ENCODE data around the gene EXT2. TPM values are rescaled to one million over a fixed set of nuclear protein-coding genes. Genes with fewer than 3 reads are reported as not detected.

EXT2 gene
- total and polyA plus RNA-seq, 2 of the 13 experiments (the other 11 are each of a cell fraction or from before 2014, with no cell fraction given), result 61.5 to 68.7 TPM

GRCh38 chr11:44275241-44275640, 179.8 kb downstream of the EXT2 start:
- BruUV-seq (replicated peaks), result no TSS peak
- Histone ChIP-seq H3K27ac (ENCODE audit: extremely low read length, insufficient read depth, low read length) (no peak overlapping the region), H3K4me1 (ENCODE audit: insufficient read depth, low read length) (no peaks in the 10 kb centered on the region), H3K27me3 (ENCODE audit: control insufficient read depth in 1 of 2, insufficient read depth in 2 of 2, low read length in 2 of 2) (peaks cover 1 to 8% of the 10 kb centered on the region in 2 experiments; a peak in 2 of 5 replicates), H3K79me2 (ENCODE audit: insufficient read depth, low read length) (no peaks in the 10 kb centered on the region), H3K9ac (ENCODE audit: insufficient read depth, low read depth, low read length) (no peak overlapping the region), H3K9me3 (ENCODE audit: low read length) (peaks cover 5% of the 10 kb centered on the region), H3K4me3 (replicated peaks in 1 of 3; ENCODE audit: insufficient read depth in 1 of 3, low read depth in 2 of 3, low read length in 3 of 3) (no peak overlapping the region), H2AFZ (ENCODE audit: low read length) (no peak overlapping the region), H3K4me2 (ENCODE audit: low read depth, low read length) (no peak overlapping the region), H4K20me1 (ENCODE audit: insufficient read depth, low read length) (no peaks in the 10 kb centered on the region), H3K36me3 (replicated peaks in 1 of 2; ENCODE audit: control insufficient read depth in 1 of 2, insufficient read depth in 2 of 2, low read length in 2 of 2) (no peaks in the 10 kb centered on the region)
- no peak for ATAC-seq
- ChIA-PET CTCF (ENCODE audit: low intra/inter-chr PET ratio, low total read pairs) (no interaction called here), POLR2A (no interaction called here)
- no peak for DNase-seq (ENCODE audit: low spot score)
- TF ChIP-seq FOXK2 (IDR thresholded peaks at IDR 0.05) (no peak), ZSCAN22 (CRISPR knock-in tag; IDR thresholded peaks at IDR 0.05) (no peak)
- in situ Hi-C loops (cut with HindIII; ENCODE audit: extremely low pct_ligation_motif_present, low pct_unique_long_range_greater_than_20kb), result loop anchor here (25.0 kb wide), 1 partner anchor 262 kb away; no protein-coding TSS in a partner anchor
- FAIRE-seq, result no peak
- 67% methylated on average over 6 of the region's 10 CpGs for WGBS (ENCODE audit: low lambda C conversion rate)
- intact Hi-C loops (cut with micrococcal nuclease; ENCODE audit: unreplicated experiment), result no loop called here

- H4K20me1 ChIP-seq (ENCODE audit: insufficient read depth, low read length), result no peaks in the 10 kb centered on the region
- no peak overlapping the region for H3K4me3 ChIP-seq (replicated peaks in 1 of 3; ENCODE audit: insufficient read depth in 1 of 3, low read depth in 2 of 3, low read length in 3 of 3)
- intact Hi-C loops (cut with micrococcal nuclease; ENCODE audit: unreplicated experiment), result no loop called here
- H3K9ac ChIP-seq (ENCODE audit: insufficient read depth, low read depth, low read length), result no peak overlapping the region
- in situ Hi-C loops (cut with HindIII; ENCODE audit: extremely low pct_ligation_motif_present, low pct_unique_long_range_greater_than_20kb), result loop anchor here (25.0 kb wide), 1 partner anchor 261 kb away; no protein-coding TSS in a partner anchor
- ATAC-seq (no peak), DNase-seq (ENCODE audit: low spot score) (no peak), FAIRE-seq (no peak)
- ChIA-PET POLR2A (no interaction called here), CTCF (ENCODE audit: low intra/inter-chr PET ratio, low total read pairs) (no interaction called here)
- H3K36me3 ChIP-seq (replicated peaks in 1 of 2; ENCODE audit: control insufficient read depth in 1 of 2, insufficient read depth in 2 of 2, low read length in 2 of 2), result no peaks in the 10 kb centered on the region
- H3K9me3 ChIP-seq (ENCODE audit: low read length), result peaks cover 5% of the 10 kb centered on the region
- no peak overlapping the region for H3K4me2 ChIP-seq (ENCODE audit: low read depth, low read length)
- H3K4me1 ChIP-seq (ENCODE audit: insufficient read depth, low read length), result no peaks in the 10 kb centered on the region
- H3K27ac ChIP-seq (ENCODE audit: extremely low read length, insufficient read depth, low read length), result no peak overlapping the region
- 19% methylated on average over 5 of the region's 7 CpGs for WGBS (ENCODE audit: low lambda C conversion rate)
- H2AFZ ChIP-seq (ENCODE audit: low read length), result no peak overlapping the region
- H3K79me2 ChIP-seq (ENCODE audit: insufficient read depth, low read length), result no peaks in the 10 kb centered on the region
- no TSS peak for BruUV-seq (replicated peaks)
- peaks cover 1 to 8% of the 10 kb centered on the region in 2 experiments; a peak in 2 of 5 replicates for H3K27me3 ChIP-seq (ENCODE audit: control insufficient read depth in 1 of 2, insufficient read depth in 2 of 2, low read length in 2 of 2)
- TF ChIP-seq NKX3-1 (CRISPR knock-in tag; IDR thresholded peaks at IDR 0.05) (no peak), ZNF672 (CRISPR knock-in tag; IDR thresholded peaks at IDR 0.05) (no peak), U2AF1 (optimal IDR thresholded peaks at IDR 0.05; ENCODE audit: low read depth, low read length) (no peak), THAP7 (CRISPR knock-in tag; IDR thresholded peaks at IDR 0.05) (no peak), ATF4 (CRISPR knock-in tag; IDR thresholded peaks at IDR 0.05) (no peak), SNAI1 (CRISPR knock-in tag; IDR thresholded peaks at IDR 0.05; ENCODE audit: borderline replicate concordance) (no peak), SATB2 (CRISPR knock-in tag; IDR thresholded peaks at IDR 0.05) (no peak), ZNF367 (CRISPR knock-in tag; IDR thresholded peaks at IDR 0.05; ENCODE audit: borderline replicate concordance) (no peak)
Measured at GRCh38 chr11:44275961-44276550, 180.6 kb downstream of the EXT2 start.
